BJ (cell line): ENCODE measurements around the gene ARPC5. TPM values are rescaled to one million over a fixed set of nuclear protein-coding genes. Genes with fewer than 3 reads are reported as not detected.

Experiments used
- CTCF ChIA-PET: fragments of 350-600 bp; formaldehyde crosslinking; extraction: SDS; loops from one replicate; lab custom pipeline; 2021; ENCODE audit warnings: antibody characterized with exemption, inconsistent platforms; lab: Yijun Ruan, JAX
- POLR2A ChIA-PET: fragments of 300-600 bp; sonication (Branson Sonifier 250); formaldehyde crosslinking; extraction: SDS; loops from one replicate; lab custom pipeline; 2021; ENCODE audit warnings: antibody characterized with exemption; lab: Charles Lee
- DNase-seq: peaks from one replicate; pipeline ENCODE4 v3.0.0-alpha.2; 2011; ENCODE audit warnings: low read depth
- H3K27me3 ChIP-seq: 2 replicates; pipeline ENCODE4 v1.6.0; 2011; ENCODE audit warnings: low read length; ENCODE audit not compliant: control insufficient read depth, insufficient read depth
- H3K36me3 ChIP-seq: 2 replicates; pipeline ENCODE4 v1.5.1; 2011; ENCODE audit warnings: low read length; ENCODE audit not compliant: control insufficient read depth, insufficient read depth
- H3K4me3 ChIP-seq: 2 replicates; pipeline ENCODE4 v1.5.1; 2011; ENCODE audit warnings: low read depth, mild to moderate bottlenecking, control low read depth, low read length
- polyA plus RNA-seq: library from polyadenylated mRNA; depleted of rRNA; stranded (reverse); fragments of >200 nt; gene quantifications from 2 replicates; pipeline ENCODE4 v1.2.3, GENCODE V29; 2011
- TF ChIP-seq, protein P1 (sequence below): IDR thresholded peaks from 2 replicates; pipeline ENCODE4 v1.5.1; 2011; ENCODE audit warnings: low read depth, mild to moderate bottlenecking, control low read depth, inconsistent platforms, low read length, moderate library complexity; ENCODE audit not compliant: insufficient read depth

ARPC5 gene
- polyA plus RNA-seq, 1 experiment, result 176 TPM

DNA sequence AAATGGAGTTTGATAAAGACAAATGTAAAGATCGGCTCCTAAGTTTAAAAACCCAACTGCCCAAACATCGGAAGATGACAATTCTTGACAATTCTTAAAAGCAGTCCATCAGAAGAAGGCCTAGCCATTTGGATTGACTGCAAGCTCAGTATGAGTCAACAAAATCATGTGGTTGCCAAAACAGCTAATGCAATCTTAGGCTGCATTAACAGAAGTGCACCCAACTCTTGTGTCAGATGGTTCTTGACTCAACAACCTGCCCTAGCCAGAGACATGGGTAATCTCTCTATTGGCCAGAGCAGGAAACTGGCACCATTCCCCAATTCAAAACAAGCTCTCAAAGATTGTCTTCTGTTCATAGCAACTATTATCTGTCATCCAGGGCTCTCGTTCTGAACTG is 35.4 kb downstream of the ARPC5 start:
- ChIA-PET POLR2A (no interaction called here), CTCF (interaction anchor here (1.0 kb wide), 1 partner anchor 9 kb away, joined by 3 read pairs; no protein-coding TSS in a partner anchor)
- Histone ChIP-seq H3K4me3 (no peak overlapping the region), H3K27me3 (no peaks in the 10 kb centered on the region), H3K36me3 (no peaks in the 10 kb centered on the region)
- TF ChIP-seq, protein P1, sequence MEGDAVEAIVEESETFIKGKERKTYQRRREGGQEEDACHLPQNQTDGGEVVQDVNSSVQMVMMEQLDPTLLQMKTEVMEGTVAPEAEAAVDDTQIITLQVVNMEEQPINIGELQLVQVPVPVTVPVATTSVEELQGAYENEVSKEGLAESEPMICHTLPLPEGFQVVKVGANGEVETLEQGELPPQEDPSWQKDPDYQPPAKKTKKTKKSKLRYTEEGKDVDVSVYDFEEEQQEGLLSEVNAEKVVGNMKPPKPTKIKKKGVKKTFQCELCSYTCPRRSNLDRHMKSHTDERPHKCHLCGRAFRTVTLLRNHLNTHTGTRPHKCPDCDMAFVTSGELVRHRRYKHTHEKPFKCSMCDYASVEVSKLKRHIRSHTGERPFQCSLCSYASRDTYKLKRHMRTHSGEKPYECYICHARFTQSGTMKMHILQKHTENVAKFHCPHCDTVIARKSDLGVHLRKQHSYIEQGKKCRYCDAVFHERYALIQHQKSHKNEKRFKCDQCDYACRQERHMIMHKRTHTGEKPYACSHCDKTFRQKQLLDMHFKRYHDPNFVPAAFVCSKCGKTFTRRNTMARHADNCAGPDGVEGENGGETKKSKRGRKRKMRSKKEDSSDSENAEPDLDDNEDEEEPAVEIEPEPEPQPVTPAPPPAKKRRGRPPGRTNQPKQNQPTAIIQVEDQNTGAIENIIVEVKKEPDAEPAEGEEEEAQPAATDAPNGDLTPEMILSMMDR, result no peak
- no peak for DNase-seq

DNA sequence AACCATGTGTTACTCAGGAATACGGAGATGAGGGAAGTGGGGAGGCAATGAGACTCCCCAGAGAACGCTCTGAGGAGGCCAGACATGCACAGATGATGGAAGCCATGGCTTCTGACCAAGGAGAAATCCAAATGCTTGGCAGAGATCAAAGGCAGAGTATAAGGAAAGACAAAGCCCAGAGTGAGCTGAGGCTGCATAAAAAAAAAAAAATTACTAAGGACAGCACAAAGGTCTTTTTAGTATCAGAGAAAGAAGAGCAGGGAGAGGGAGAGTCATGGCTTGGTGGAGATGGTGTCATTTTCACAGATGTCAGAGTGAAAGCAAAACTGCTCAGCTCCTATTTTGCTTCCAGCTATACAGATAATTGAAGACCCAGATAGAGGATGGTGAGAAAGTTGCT is 37.2 kb downstream of the ARPC5 start:
- ChIA-PET POLR2A (no interaction called here), CTCF (no interaction called here)
- Histone ChIP-seq H3K4me3 (no peak overlapping the region), H3K36me3 (no peaks in the 10 kb centered on the region), H3K27me3 (no peaks in the 10 kb centered on the region; the same call in 1 of the 2 replicates)
- DNase-seq, result no peak
- TF ChIP-seq, protein P1, result no peak

DNA sequence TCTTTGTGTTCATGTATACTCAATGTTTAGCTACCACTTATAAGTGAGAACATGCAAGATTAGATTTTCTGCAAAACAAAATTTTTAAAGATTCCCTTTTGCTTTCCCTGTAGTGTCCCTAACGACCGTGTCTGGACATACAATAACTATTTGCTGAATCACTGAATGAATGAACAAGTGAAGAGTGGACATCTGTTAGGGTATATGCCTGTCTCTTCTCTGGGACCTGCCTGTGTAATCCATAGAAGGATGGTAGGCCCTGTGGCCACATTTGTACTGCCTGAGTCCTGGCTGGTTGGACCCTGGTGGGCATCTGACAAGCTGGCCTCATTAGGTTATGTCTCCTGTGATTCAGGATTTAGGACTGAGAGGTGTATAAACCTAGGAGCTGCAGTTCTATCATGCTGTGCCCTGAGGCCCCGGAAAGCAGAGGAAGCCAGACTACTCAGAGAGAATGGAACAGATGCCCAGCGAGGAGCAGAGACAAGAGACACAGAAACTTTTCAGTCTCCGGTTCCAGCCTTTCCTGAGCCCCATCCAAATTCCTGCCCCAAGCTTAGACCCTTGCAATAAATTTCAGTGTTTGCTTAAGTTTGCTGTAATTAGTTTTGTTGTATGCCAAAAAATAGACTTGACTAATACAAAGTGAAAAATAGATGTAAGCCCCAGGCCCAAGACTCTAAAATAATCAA is 37.8 kb downstream of the ARPC5 start:
- no peak for DNase-seq
- Histone ChIP-seq H3K27me3 (no peaks in the 10 kb centered on the region; the same call in 1 of the 2 replicates), H3K4me3 (no peak overlapping the region), H3K36me3 (no peaks in the 10 kb centered on the region)
- TF ChIP-seq, protein P1, result no peak
- CTCF ChIA-PET, result no interaction called here
- POLR2A ChIA-PET, result no interaction called here

DNA sequence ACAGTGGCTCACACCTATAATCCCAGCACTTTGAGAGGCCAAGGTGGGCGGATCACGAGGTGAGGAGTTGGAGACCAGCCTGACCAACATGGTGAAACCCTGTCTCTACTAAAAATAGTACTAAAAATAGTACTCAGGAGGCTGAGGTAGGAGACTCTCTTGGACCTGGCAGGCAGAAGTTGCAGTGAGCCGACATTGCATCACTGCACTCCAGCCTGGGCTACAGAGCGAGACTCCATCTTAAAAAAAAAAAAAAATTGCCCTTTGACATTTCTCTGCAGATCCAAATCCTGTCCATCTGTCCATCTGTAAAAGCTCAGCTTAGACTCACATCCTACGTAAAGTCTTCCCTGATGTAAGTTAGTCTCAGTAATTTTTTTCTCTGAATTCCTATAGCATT is 39.1 kb downstream of the ARPC5 start:
- CTCF ChIA-PET, result no interaction called here
- TF ChIP-seq, protein P1, result no peak
- POLR2A ChIA-PET, result no interaction called here
- H3K4me3 ChIP-seq, result no peak overlapping the region
- no peaks in the 10 kb centered on the region for H3K36me3 ChIP-seq
- DNase-seq, result no peak
- H3K27me3 ChIP-seq, result no peaks in the 10 kb centered on the region; the same call in 1 of the 2 replicates

DNA sequence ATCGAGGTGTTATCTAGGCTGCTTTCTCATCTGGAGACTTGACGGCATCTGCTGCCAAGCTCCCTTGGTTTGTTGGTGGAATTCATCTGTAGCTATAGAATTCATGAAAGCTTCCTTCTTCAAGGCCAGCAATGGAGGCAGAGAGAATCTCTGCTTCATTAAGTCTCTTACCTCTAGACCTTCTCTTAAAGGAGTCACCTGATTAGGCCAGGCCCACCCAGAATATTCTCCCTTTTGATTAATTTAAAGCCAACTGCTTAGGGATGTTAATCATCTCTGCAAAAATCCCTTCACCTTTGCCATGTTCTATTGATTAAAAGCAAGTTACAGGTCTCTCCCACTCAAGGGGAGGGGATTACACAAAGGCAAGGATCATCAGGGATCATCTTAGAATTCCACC is 40.0 kb downstream of the ARPC5 start:
- Histone ChIP-seq H3K27me3 (no peaks in the 10 kb centered on the region; the same call in 1 of the 2 replicates), H3K4me3 (no peak overlapping the region), H3K36me3 (no peaks in the 10 kb centered on the region)
- ChIA-PET CTCF (no interaction called here), POLR2A (no interaction called here)
- TF ChIP-seq, protein P1, result no peak
- no peak for DNase-seq
